ENCODE results near the gene TAF1D.
"Not testable (repeated sequence)": the region's sequence is repeated elsewhere in the genome, so short reads cannot be mapped to it uniquely, and the experiment has no call there.

TAF1D gene

GRCh38 chr11:93766504-93766903 lies 25.2 kb upstream of the TAF1D start:
- Histone ChIP-seq H2AFZ (ENCODE audit: low read length) (no peak overlapping the region), H3K9me3 (ENCODE audit: low read length) (0 out of 2 replicates have a peak, but pooled peaks cover 9% of the 10 kb centered on the region), H3K27ac (ENCODE audit: low read depth, low read length, poor library complexity, severe bottlenecking) (no peak overlapping the region), H3K9me2 (ENCODE audit: low read depth, low read length) (no peaks in the 10 kb centered on the region), H3K4me2 (ENCODE audit: low read length) (no peak overlapping the region), H4K20me1 (ENCODE audit: insufficient read depth, low read length) (no peaks in the 10 kb centered on the region), H3K9ac (ENCODE audit: low read length) (no peak overlapping the region), H3K27me3 (ENCODE audit: insufficient read depth, low read length) (no peaks in the 10 kb centered on the region), H3K4me1 (ENCODE audit: insufficient read depth, low read length, severe bottlenecking) (no peaks in the 10 kb centered on the region), H3K36me3 (ENCODE audit: insufficient read depth, low read length) (peaks cover 22% of the 10 kb centered on the region), H3F3A (ENCODE audit: insufficient read depth, low read length) (no peaks in the 10 kb centered on the region), H3K79me2 (ENCODE audit: insufficient read depth, low read length) (no peaks in the 10 kb centered on the region), H3K4me3 (ENCODE audit: low read depth, low read length, poor library complexity, severe bottlenecking) (no peak overlapping the region)
- no peak for TF ChIP-seq EZH2 (IDR thresholded peaks at IDR 0.05; ENCODE audit: borderline replicate concordance, low read length)
- TF ChIP-seq CTCF (IDR thresholded peaks at IDR 0.05; ENCODE audit: low read length), result no peak

GRCh38 chr11:93765551-93765950 lies 24.3 kb upstream of the TAF1D start:
- Histone ChIP-seq H3K27me3 (ENCODE audit: insufficient read depth, low read length) (no peaks in the 10 kb centered on the region), H3K4me2 (ENCODE audit: low read length) (no peak overlapping the region), H2AFZ (ENCODE audit: low read length) (no peak overlapping the region), H3K36me3 (ENCODE audit: insufficient read depth, low read length) (peaks cover 28% of the 10 kb centered on the region), H3K9me2 (ENCODE audit: low read depth, low read length) (no peaks in the 10 kb centered on the region), H3K9ac (ENCODE audit: low read length) (no peak overlapping the region), H3K79me2 (ENCODE audit: insufficient read depth, low read length) (no peaks in the 10 kb centered on the region), H4K20me1 (ENCODE audit: insufficient read depth, low read length) (no peaks in the 10 kb centered on the region), H3F3A (ENCODE audit: insufficient read depth, low read length) (no peaks in the 10 kb centered on the region), H3K4me3 (ENCODE audit: low read depth, low read length, poor library complexity, severe bottlenecking) (no peak overlapping the region), H3K4me1 (ENCODE audit: insufficient read depth, low read length, severe bottlenecking) (no peaks in the 10 kb centered on the region), H3K27ac (ENCODE audit: low read depth, low read length, poor library complexity, severe bottlenecking) (no peak overlapping the region), H3K9me3 (ENCODE audit: low read length) (0 out of 2 replicates have a peak, but pooled peaks cover 9% of the 10 kb centered on the region)
- TF ChIP-seq CTCF (IDR thresholded peaks at IDR 0.05; ENCODE audit: low read length), result no peak
- no peak for TF ChIP-seq EZH2 (IDR thresholded peaks at IDR 0.05; ENCODE audit: borderline replicate concordance, low read length)

- Histone ChIP-seq H3K9me3 (ENCODE audit: low read length) (0 out of 2 replicates have a peak, but pooled peaks cover 7% of the 10 kb centered on the region), H3K9me2 (ENCODE audit: low read depth, low read length) (no peaks in the 10 kb centered on the region), H4K20me1 (ENCODE audit: insufficient read depth, low read length) (no peaks in the 10 kb centered on the region), H3F3A (ENCODE audit: insufficient read depth, low read length) (no peaks in the 10 kb centered on the region), H3K36me3 (ENCODE audit: insufficient read depth, low read length) (peaks cover 59% of the 10 kb centered on the region), H3K4me1 (ENCODE audit: insufficient read depth, low read length, severe bottlenecking) (no peaks in the 10 kb centered on the region), H3K4me3 (ENCODE audit: low read depth, low read length, poor library complexity, severe bottlenecking) (no peak overlapping the region), H2AFZ (ENCODE audit: low read length) (no peak overlapping the region), H3K27ac (ENCODE audit: low read depth, low read length, poor library complexity, severe bottlenecking) (no peak overlapping the region), H3K9ac (ENCODE audit: low read length) (no peak overlapping the region), H3K79me2 (ENCODE audit: insufficient read depth, low read length) (no peaks in the 10 kb centered on the region), H3K4me2 (ENCODE audit: low read length) (no peak overlapping the region), H3K27me3 (ENCODE audit: insufficient read depth, low read length) (no peaks in the 10 kb centered on the region)
- TF ChIP-seq EZH2 (IDR thresholded peaks at IDR 0.05; ENCODE audit: borderline replicate concordance, low read length) (no peak), CTCF (IDR thresholded peaks at IDR 0.05; ENCODE audit: low read length) (no peak)
These were observed 20.6 kb upstream of the TAF1D start for GRCh38 chr11:93761910-93762309.

- peaks cover 76% of the 10 kb centered on the region for H3K36me3 ChIP-seq (ENCODE audit: insufficient read depth, low read length)
- not testable (repeated sequence) for H3K4me1 ChIP-seq (ENCODE audit: insufficient read depth, low read length, severe bottlenecking); H3F3A ChIP-seq (ENCODE audit: insufficient read depth, low read length); H3K9me2 ChIP-seq (ENCODE audit: low read depth, low read length); H3K27me3 ChIP-seq (ENCODE audit: insufficient read depth, low read length); H3K4me2 ChIP-seq (ENCODE audit: low read length); H4K20me1 ChIP-seq (ENCODE audit: insufficient read depth, low read length); H3K9ac ChIP-seq (ENCODE audit: low read length); H3K9me3 ChIP-seq (ENCODE audit: low read length); H3K4me3 ChIP-seq (ENCODE audit: low read depth, low read length, poor library complexity, severe bottlenecking); H2AFZ ChIP-seq (ENCODE audit: low read length); H3K79me2 ChIP-seq (ENCODE audit: insufficient read depth, low read length); H3K27ac ChIP-seq (ENCODE audit: low read depth, low read length, poor library complexity, severe bottlenecking)
These were observed 17.8 kb upstream of the TAF1D start for GRCh38 chr11:93759123-93759522.

Data from OCI-LY1 (cell line).